Measurements from ENCODE around the gene MAPK1IP1L.
"Not testable (repeated sequence)": the region's sequence is repeated elsewhere in the genome, so short reads cannot be mapped to it uniquely, and the experiment has no call there.

Gene MAPK1IP1L

DNA sequence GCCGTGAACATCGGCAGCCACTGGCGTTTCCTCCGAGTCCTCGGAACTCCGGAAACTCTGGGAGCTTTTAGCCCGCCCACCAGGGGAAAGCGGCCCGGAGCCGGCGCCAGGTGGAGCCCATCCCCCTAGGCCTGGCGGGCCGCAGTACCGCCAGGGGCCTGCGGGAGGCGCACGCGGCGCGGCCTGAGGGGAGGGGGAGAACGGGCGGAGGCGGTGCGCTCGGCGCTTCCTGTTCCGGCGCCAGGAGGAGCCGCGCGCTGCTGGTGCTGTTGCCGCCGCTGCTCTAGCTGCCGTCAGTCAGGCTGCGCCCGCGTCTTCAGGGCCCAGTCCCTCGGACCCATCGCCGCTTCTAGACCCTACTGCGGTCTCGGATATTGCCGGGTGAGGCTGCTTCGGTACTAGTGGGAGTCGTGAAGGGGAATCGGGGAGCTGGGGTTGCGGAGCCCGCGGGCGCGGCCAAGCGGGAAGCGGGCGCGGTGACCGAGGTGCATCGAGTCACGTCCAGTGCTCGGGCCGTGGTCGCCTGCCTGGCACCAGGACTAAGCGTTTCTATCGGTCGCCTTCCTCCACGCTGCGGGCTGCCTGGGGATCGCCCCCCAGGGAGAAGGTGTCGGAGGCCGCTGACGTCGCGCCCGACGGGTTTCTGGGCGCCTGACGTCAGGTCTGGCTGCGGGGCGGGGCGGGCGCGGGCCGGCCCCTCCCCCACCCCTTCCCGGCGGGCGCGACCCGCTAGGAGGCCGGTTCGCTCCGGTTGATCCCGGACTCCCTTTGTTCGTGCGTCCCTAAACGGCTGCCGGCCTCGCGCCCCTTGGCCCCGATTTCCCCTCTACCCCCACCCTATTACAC, at the start of gene MAPK1IP1L:
Gene MAPK1IP1L (plus strand): TSS at position 225 of the 846 bp plus-strand sequence. CDS start 10,037 bp downstream, outside the sequence.
- peak; percentile 60 to 94 (median 85) for DNase-seq

DNA sequence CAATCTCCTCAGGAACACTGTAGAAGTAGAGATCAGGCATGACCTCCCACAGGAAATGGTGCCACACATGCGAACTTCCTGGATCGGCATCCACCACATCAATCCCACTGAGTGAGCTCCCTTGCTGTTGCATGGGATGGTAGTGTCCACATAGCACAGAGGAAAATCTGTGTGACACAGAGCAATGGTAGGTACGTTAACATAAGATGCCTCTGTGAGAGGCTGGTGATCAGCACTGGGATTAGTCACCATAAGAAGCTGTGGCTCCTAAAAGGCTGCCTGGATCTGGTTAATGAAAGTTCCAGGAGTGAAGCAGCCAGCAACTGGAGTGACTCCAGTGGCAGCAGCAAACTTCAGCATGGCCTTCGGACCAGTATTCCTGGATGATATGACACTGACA, 46.4 kb upstream of the MAPK1IP1L start:
- no peak for DNase-seq

DNA sequence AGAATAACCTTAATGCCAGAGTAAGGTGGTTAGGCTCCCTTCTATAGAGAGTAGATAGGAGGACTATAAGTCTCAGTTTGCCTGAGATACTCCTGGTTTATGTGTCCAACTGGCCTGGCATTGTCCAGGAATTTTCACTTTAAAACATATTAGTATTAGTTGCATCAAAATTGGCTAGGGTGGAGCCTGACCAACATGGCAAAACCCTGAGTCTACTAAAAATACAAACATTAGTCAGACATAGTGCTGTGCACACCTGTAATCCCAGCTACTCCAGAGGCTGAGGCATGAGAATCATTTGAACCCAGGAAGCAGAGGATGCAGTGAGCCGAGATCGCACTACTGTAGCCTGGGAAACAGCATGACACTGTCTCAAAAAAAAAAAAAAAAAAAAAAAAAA, 36.4 kb upstream of the MAPK1IP1L start:
- no peak for DNase-seq

DNA sequence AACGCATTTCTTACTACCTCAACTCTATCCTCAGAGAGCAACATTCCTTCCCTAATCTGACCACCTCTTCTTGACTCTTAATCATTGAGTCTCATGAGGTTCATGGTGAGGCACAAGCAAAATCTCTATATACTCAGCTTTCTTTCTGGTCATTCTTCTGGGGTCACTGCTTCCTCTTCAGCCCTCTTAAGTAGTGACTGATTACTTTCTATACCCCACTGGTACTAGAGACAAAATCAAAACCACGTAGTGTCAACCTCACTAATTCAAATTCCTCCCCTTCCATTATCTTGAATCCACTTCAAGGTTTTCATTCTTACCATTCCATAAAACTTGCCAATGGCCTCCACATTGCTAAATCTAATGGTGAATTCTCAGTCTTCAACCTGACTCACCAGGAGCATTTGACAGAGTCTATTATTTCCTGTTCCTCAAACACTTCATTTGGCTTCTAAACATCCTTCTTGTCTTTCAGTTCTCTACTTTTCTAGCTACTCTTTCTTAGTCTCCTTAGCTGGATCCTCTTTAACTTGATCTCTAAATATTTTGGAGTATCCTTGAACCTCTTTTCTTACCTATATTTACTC, 31.4 kb upstream of the MAPK1IP1L start:
- no peak for DNase-seq

DNA sequence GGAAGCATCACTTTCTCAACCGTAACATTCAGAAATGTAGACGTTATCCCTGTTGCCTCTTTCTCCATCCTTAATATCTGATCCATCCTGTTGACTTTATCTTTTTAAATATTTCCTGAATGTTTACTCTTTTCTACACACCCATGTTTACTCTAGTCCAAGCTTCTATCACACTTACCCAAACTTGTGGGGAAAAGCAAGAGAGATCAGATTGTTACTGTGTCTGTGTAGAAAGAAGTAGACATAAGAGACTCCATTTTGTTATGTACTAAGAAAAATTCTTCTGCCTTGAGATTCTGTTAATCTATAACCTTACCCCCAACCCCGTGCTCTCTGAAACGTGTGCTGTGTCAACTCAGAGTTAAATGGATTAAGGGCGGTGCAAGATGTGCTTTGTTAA, 27.1 kb upstream of the MAPK1IP1L start:
- DNase-seq = not testable (repeated sequence)

DNA sequence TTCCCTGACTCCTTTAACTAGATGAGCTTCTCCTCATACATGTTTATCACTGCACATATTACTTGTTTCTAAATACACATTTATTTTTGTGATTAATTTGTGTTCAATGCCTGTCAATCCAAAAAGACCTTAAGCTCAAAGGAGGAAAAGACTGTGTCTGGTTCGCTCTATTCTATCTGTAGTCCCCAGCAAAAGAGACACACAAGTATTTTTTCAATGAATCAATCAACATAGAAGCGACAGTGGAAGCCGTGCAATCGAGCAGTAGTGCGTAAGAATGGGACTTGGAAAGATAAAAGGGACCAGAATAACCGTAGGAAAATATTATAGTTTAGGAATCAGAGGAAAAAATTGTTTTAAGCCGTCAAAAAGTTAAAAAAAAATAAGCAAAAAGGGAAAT, 25.5 kb upstream of the MAPK1IP1L start:
- no peak for DNase-seq

DNA sequence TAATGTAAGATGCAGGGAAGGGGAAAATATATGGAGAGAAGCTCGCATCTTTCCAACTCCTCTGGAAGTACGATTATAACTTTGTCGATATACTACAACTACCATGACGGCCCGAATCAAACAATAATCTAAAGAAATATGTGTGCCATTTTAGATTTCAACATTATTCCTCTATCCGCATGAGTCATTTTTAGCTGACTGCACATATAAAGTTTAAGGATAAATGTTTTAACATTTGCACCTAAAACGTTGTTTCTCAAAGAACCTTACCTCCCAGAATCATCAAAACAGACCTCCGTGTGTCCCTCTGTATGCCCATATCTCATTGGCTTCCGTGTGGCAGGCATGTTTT, 25.0 kb upstream of the MAPK1IP1L start:
- DNase-seq = no peak

DNA sequence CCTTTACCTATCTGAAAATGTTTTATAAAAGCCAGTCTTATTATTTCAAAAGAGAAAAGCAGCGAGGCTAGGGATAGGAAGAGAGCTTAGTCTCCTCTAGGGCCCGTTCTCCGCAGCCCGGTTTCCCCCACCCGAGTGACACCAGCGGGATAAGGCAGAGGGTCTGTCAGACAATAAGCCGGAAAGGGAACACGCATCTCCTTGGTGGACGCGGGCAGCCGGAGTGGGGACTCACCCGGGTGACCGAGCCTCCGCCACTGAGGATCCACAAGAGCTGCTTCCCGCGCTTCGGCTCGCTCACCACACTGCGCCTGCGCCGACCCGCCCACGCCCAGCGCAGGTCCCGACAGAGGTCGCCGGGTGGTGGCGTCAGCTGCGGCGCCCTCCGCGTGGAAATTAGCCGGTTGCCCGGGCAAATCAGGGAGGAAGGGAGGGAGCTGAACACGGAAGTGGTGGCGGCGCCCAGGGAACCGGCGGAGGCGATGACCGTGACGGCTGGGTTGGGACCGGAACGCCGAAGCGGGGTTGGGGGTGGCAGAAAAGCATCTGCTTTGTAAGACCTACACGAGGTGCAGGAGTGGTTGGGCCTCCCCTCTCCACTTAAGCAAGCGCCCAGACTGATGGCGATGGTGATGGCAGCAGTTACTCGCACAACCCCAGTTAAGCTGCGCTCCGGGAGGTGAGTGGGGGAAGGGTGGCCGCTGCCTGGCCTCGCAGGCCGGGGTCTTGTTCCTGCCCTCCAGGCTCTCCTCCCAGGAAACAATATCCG, 24.5 kb upstream of the MAPK1IP1L start, which contains the start of the genes SOCS4 and WDHD1:
Gene SOCS4 (plus strand): TSS at position 444 of the 769 bp plus-strand sequence. CDS start 15,806 bp downstream, outside the sequence.
Gene WDHD1 (minus strand): TSS at position 307 of the 769 bp plus-strand sequence. CDS start 312 bp downstream, outside the sequence.
- peak; percentile 76 to 97 (median 93) for DNase-seq

DNA sequence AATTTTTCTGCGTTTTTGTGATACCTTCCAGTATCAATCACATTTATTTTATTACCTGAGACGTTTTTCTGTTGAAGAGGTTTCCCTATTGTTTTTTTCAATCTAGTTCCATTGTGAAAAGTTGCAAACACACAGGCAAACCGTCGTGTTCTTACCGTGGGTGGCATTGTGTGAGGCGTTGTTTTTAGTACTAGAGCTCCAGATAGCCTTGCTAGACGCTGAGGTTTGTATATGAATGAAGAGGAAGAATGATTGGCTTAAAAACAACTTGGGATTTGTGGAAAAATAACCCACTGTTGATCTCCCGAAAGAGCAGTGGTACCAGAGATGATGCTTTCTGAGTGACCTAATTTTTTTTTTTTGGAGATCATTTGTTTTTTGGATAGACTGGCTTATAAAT, 23.4 kb upstream of the MAPK1IP1L start:
- DNase-seq = no peak

DNA sequence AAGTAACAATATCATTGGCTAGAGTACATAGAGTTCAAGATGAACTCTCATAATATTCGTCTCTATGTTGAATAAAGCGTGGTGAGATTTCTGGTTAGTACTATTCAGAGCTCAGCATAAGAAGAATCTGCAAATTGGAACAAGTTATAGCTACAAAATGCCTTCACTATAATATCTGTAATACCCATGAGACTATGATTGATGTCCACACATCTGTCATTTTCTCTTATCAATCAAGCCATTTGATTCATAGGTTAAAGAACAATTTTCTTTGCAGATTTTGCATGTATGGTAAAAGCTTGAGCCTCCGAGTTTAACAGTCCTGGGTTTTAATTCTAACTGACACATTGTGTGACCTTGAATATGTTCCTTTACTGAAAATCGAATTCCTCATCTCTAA, 23.0 kb upstream of the MAPK1IP1L start:
- DNase-seq = no peak

DNA sequence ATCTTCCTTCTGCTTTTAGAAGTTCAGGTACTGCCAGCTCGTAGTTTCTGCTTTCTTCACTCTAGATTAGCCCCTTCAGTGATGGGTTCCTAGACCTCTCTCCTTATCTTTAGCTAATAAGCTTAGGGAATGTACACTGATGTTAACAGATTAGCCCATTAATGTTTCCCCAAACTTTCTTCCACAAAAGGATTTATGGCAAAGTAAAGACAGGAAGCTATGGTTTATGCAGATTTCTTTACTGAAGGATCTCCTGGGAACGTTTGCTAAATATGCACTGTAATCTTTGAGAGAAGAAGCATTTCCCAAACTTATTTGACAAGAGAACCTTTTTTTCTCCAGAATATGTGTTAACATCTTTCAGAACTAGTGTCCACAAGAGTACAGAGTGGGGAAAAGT, 20.3 kb upstream of the MAPK1IP1L start:
- DNase-seq = no peak

DNA sequence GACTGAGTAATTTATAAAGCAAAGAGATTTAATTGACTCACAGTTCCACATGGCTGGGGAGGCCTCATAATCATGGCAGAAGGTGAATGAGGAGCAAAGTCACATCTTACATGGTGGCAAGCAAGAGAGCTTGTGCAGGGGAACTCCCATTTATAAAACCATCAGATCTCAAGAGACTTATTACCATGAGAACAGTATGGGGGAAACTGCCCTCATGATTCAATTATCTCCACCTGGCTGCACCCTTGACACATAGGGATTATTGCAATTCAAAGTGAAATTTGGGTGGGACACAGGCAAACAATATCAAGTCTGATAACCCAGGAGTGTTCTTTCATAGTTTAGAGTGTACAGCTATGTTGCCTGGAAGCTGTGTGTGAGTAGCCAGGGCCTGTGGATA, 13.5 kb upstream of the MAPK1IP1L start:
- DNase-seq = not testable (repeated sequence)

DNA sequence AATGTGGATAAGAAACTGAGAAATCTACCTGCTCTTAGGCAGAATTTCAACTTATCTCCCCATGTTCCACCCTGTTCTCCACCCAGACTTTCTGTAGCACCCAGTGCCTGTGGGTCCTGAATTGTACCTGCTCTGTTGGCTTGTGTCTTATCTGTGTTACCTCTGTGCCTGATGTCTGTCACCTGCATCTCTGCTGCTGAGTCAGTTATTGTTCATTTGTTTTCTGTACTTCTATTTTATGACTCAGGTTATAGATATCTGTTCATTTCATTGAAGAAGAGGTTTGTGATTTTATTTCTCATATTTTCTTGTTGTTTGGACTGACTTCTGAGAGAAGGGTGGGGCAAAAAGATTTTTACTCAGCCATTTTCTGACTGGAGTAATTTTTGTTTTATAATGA, 12.7 kb upstream of the MAPK1IP1L start:
- no peak for DNase-seq

DNA sequence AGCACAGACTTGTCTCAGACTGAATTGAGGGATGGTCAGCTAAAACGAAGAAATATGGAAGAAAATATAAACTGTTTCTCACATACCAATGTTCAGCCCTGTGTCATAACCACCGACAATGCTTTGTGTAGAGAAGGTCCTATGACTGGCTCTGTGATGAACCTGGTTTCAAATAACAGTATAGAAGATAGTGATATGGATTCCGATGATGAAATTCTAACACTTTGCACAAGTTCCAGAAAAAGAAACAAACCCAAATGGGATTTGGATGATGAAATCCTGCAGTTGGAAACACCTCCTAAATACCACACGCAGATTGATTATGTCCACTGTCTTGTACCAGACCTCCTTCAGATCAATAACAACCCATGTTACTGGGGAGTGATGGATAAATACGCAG, 7.9 kb upstream of the MAPK1IP1L start:
- DNase-seq = no peak

DNA sequence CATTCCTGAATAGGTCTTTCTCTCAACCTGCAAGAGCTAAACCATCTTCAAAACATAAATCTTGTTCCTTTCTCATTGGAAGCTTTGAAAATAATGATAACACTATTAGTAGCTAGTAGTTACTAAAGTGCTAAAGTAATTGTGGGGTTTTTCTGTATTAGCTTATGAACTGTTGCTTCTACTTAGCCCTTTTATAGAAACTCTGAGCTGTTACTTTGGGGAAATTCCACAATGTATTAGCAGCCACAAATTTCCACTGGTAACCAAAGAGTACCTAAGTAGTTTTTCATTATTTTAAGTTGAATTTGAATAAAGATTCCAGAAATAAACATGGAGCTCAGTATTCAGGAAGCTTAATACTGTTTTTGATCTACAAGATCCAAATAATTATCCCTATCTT, 6.4 kb upstream of the MAPK1IP1L start:
- no peak for DNase-seq

DNA sequence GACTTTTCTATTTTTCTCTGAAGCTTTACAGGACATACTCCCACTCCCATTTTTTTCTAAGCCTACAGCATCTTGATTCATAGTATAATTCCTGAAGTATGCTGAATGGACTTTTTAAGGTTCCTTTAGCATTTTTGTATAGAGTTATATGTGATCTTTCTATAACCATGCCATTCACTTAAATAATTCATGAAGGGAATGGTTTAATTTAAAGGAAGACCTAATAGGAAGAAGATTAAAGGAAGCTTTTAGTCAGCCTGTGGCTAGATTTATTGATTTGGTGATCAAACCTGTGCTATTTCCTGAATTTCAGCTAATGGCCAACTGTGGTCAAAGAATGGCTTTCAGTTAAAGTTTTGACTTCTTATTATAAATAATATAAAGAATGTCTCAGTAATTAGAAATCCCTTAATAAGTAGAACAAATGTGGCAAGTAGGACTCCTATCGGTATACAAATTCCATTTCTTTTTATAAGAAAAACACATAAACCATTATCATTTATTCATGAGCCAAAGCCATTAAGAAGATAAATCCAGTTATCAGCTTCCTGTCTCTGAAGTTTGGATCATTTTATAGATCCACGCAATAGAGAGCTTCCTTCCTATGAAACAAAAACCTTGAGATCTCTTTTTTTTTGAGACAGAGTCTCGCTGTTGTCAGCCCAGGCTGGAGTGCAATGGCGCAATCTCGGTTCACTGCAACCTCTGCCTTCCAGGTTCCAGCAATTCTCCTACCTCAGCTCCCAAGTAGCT, 4.0 kb upstream of the MAPK1IP1L start:
- no peak for DNase-seq

DNA sequence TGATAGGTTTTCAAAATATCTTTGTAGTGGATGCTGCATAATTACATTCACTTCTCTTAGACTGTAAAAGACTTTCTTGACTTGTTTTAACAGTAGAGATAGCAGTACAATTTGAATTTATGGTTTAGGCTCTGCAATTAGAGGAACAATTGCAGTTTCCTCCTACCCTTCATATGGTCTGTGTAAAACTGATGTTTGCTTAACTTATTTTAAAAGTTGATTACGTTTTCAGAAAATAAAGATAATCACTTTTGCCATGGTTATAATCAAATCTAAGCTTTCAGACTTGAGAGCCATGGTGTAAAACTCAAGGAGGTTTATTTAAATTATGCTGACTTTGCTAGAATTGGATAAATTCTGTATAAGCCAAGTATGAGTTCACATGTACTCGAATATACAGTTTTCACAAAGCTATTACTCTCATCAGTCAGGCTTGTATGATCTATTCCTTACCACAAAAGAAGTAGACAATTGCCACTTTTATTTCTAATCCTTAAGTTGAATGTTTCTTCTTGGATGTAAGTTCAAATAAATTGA, 2.5 kb upstream of the MAPK1IP1L start:
- no peak for DNase-seq

DNA sequence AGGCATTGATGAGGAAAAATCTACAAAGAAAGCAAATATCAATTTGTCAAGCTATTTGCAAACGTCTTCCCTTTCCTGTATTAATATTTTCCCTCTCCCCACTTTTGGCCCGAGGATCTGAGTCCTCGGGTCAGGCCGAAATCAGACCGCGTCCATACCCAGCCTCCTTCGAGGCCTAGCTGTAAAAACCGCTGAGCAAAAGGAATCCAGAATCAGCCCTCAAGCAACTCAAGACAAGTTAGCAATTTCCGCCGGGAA, 353 bp upstream of the MAPK1IP1L start:
- no peak for DNase-seq

DNA sequence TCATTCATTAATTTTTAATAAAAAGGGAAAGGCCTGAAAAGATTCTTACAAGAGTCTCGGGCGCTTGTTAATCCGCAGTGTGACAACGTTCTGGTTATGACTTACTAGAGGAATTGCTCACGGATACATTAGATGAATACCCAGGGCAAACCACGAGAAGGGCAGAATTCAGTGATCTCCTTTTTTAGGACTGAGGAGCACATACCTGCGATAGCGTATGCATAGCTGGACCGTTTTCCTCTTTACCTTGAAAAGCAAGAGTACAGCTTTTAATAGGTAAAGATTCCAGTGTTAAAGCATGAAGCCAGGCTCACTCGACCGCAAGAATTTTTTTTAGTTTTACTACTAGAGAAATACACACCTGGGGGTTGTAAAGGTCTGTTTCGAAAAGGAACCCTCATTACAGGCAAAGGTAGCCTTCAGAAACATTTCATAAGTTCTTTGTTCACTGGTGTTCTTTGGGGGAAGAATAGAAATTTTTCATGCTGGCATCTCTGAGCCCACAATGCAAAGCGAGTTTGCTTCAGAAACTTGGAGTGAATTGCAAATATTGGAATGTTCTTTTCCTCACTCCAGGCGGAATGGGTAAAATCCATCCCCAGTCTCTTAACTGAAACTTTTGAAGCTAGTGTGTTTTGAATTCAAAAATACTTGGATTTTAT, 953 bp downstream of the MAPK1IP1L start:
- no peak for DNase-seq

DNA sequence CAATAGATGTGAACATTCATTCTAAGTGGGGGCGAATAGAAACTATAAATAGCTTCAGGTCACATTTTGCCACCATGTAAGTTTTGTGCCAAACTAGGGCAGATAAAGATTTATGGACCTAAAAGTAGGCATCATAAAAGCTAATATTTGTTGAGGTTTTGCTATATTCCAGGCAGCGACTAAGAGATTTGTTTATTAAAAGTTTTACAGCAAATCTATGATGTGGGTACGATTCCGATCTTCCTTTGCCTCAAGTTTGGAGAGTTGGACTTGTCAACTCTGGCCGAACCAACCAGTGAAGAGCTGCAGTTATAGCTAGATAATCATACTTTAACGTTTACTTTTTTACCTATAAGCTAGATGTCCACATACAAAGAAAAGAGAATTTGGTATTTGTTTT, 1.6 kb downstream of the MAPK1IP1L start:
- DNase-seq = no peak

DNA sequence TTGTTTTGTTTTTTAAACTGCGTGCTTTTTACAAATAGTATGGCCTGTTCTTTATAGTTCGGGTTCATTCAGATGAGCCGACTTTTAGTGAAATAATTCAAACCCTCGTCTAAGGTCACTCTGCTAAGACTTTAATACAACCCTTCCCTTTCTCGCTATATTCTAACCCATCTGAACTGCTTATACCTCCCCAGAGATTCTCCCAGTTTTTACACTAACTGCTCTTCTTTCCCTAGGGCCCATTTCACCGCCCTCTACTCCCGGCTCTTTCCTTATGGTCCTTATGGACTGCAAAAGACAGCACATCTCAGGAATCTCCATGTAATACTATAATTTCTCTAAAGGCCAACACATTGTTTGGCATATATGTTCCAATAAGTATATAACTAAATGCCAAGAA, 2.1 kb downstream of the MAPK1IP1L start:
- no peak for DNase-seq

Data from anterior cingulate cortex (tissue), 58 donors.